ENCODE measurements around the gene SPR. TPM values are rescaled to one million over a fixed set of nuclear protein-coding genes. Genes with fewer than 3 reads are reported as not detected.
A peak's percentile ranks its signal among the peaks of the same experiment; 100 is the strongest.

The SPR gene
- total and polyA plus RNA-seq, 2 of the 13 experiments (the other 11 are each of a cell fraction or from before 2014, with no cell fraction given), result 34.0 to 96.0 TPM

DNA sequence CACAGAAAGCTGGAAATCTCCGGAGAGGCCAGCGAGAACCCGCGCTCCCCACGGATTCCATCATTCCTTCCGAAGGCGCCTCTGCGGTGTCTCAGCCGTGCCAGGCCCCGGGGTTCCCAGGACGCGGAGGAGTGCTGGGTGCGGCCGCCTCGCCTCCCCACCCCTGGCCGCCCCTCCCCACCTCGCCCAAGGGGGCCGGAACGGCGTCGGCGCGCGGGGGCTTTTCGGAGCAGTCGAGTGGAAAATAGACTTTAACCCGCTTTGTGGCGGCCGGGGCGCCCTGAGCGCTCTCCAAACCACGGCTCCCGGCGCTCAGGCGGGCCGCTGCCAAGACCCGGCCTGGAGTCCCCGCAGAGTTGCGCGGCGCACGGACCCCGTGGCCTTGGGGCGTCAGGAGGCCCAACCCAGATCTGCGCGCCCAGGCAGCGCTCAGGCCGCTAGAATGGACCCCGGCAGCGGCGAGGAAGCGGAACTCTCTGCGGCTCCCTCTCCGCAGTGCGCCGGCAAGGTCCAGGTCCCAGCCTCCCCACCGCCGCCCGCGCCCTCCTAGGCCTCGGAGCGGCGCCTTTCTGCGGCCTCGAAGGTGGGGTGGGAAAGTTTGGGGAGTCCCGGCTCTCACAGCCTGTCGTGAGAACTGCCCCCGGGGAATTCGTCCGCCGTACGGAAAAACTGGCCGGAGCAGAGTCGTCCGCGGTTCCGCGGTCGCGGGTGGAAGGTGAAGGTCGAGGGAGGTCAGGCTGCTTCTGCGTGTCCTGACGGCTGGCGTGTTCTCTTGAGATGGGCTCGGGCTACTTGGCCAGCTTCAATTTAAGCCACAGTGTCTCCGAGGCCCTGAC lies 28.9 kb downstream of the SPR start (continued):
- peak; percentile 98 for TF ChIP-seq UBTF (CRISPR knock-in tag; IDR thresholded peaks at IDR 0.05)
- TF ChIP-seq ZNF552 (CRISPR knock-in tag; IDR thresholded peaks at IDR 0.05; ENCODE audit: borderline replicate concordance), result no peak
- peak; percentile 32 for TF ChIP-seq PTBP1 (IDR thresholded peaks at IDR 0.05; ENCODE audit: low read depth, low read length, poor library complexity, severe bottlenecking)
- TF ChIP-seq CBX2 (IDR thresholded peaks at IDR 0.05; ENCODE audit: low read depth, low read length), result no peak
- TF ChIP-seq CBX2 (CRISPR knock-in tag; IDR thresholded peaks at IDR 0.05; ENCODE audit: low read depth), result peak; percentile 98
- TF ChIP-seq ZNF136 (CRISPR knock-in tag; IDR thresholded peaks at IDR 0.05; ENCODE audit: low read depth), result no peak
- TF ChIP-seq CBX1 (IDR thresholded peaks at IDR 0.05; ENCODE audit: low read depth), result no peak
- TF ChIP-seq STAG1 (CRISPR knock-in tag; IDR thresholded peaks at IDR 0.05), result no peak
- TF ChIP-seq ZNF780A (CRISPR knock-in tag; IDR thresholded peaks at IDR 0.05), result no peak
- TF ChIP-seq CC2D1A (CRISPR knock-in tag; IDR thresholded peaks at IDR 0.05), result no peak
- TF ChIP-seq REL (CRISPR knock-in tag; conservative IDR thresholded peaks at IDR 0.05), result no peak
- TF ChIP-seq XRCC5 (optimal IDR thresholded peaks at IDR 0.05; ENCODE audit: low read length), result peak; percentile 91
- TF ChIP-seq GABPA (IDR thresholded peaks at IDR 0.05; ENCODE audit: low read depth, low read length), result no peak
- TF ChIP-seq GABPA (CRISPR knock-in tag; IDR thresholded peaks at IDR 0.05; ENCODE audit: low read depth), result no peak
- no peak for TF ChIP-seq MAFF (IDR thresholded peaks at IDR 0.05; ENCODE audit: low read depth, low read length)
- TF ChIP-seq SPEN (CRISPR knock-in tag; IDR thresholded peaks at IDR 0.05; ENCODE audit: low read depth), result peak; percentile 61; the same call in 1 of the 2 replicates
- no peak for TF ChIP-seq TRIM24 (CRISPR knock-in tag; IDR thresholded peaks at IDR 0.05)
- TF ChIP-seq, protein P1, sequence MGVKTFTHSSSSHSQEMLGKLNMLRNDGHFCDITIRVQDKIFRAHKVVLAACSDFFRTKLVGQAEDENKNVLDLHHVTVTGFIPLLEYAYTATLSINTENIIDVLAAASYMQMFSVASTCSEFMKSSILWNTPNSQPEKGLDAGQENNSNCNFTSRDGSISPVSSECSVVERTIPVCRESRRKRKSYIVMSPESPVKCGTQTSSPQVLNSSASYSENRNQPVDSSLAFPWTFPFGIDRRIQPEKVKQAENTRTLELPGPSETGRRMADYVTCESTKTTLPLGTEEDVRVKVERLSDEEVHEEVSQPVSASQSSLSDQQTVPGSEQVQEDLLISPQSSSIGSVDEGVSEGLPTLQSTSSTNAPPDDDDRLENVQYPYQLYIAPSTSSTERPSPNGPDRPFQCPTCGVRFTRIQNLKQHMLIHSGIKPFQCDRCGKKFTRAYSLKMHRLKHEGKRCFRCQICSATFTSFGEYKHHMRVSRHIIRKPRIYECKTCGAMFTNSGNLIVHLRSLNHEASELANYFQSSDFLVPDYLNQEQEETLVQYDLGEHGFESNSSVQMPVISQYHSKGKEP (CRISPR knock-in tag; IDR thresholded peaks at IDR 0.05), result no peak
- no peak for TF ChIP-seq ZNF782 (CRISPR knock-in tag; IDR thresholded peaks at IDR 0.05; ENCODE audit: borderline replicate concordance)
- TF ChIP-seq ZNF329 (CRISPR knock-in tag; IDR thresholded peaks at IDR 0.05; ENCODE audit: low read depth), result no peak
- TF ChIP-seq, protein P2, sequence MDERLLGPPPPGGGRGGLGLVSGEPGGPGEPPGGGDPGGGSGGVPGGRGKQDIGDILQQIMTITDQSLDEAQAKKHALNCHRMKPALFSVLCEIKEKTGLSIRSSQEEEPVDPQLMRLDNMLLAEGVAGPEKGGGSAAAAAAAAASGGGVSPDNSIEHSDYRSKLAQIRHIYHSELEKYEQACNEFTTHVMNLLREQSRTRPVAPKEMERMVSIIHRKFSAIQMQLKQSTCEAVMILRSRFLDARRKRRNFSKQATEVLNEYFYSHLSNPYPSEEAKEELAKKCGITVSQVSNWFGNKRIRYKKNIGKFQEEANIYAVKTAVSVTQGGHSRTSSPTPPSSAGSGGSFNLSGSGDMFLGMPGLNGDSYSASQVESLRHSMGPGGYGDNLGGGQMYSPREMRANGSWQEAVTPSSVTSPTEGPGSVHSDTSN (CRISPR knock-in tag; IDR thresholded peaks at IDR 0.05), result no peak
- TF ChIP-seq ZNF326 (CRISPR knock-in tag; IDR thresholded peaks at IDR 0.05; ENCODE audit: borderline replicate concordance), result no peak
- TF ChIP-seq ARHGAP35 (CRISPR knock-in tag; IDR thresholded peaks at IDR 0.05; ENCODE audit: borderline replicate concordance), result peak; percentile 95
- peak; percentile 97 for TF ChIP-seq ZNF777 (CRISPR knock-in tag; IDR thresholded peaks at IDR 0.05)
- peak; percentile 28; the same call in 1 of the 2 replicates for TF ChIP-seq ZNF709 (CRISPR knock-in tag; IDR thresholded peaks at IDR 0.05)
